Measurements from ENCODE around the gene PLEKHA6.

The PLEKHA6 gene

DNA sequence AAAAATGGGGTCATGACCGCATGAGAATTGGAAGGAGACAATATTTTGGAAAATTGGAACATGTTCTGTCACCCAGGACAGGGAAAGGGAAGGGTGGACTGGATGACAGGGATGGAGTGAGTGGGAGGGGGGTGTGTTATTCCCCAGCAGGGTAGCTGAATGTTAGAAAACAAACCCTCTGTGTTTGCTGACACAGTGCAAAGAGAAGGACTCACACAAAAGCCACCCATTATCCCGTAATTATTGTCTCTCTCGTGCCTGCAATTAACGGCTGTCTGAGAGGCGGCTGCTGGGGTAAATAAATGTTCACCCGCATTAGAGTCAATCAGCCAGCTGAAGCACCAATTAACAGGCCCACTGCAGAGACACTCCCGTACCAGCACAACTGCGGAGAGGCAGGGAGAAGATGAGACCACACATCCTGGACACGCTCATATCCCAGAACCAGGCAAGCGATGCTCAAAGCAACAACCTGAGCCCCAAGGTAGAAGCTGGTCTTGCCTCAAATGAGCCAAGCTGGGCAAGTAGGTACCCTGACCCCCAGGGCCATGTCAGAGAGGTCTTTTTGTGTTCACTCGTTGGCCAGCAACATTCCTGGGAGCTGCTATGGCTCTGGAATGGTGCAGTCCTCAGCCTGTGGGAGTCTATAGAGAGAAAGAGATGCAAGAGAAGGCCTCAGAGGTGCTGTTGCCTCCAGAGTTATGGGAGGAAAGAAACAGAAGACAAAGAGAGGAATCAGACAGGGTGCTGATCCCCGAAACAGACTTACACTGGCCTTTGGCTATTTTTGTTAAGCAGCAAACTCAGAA is 19.4 kb downstream of the PLEKHA6 start:
- Histone ChIP-seq H4K20me1 (no peaks in the 10 kb centered on the region), H3K27me3 (no peaks in the 10 kb centered on the region), H3K4me1 (peaks cover 3% of the 10 kb centered on the region; the same call in 1 of the 2 replicates), H3K27ac (no peak overlapping the region), H3K36me3 (no peaks in the 10 kb centered on the region), H3K4me2 (no peak overlapping the region), H3K9ac (no peak overlapping the region), H3K4me3 (no peak overlapping the region), H3K9me3 (no peaks in the 10 kb centered on the region)
- TF ChIP-seq Cebpa-rat (IDR thresholded peaks at IDR 0.05) = no peak

GRCh38 chr1:204339541-204339940 is 20.2 kb downstream of the PLEKHA6 start:
- no peaks in the 10 kb centered on the region for H3K9me3 ChIP-seq
- TF ChIP-seq Cebpa-rat (IDR thresholded peaks at IDR 0.05) = no peak
- H3K4me3 ChIP-seq = no peak overlapping the region
- H3K4me2 ChIP-seq = no peak overlapping the region
- H3K27ac ChIP-seq = no peak overlapping the region
- H3K9ac ChIP-seq = no peak overlapping the region
- H3K27me3 ChIP-seq = no peaks in the 10 kb centered on the region
- no peaks in the 10 kb centered on the region for H4K20me1 ChIP-seq
- H3K4me1 ChIP-seq = no peaks in the 10 kb centered on the region
- no peaks in the 10 kb centered on the region for H3K36me3 ChIP-seq

GRCh38 chr1:204338997-204339396 is 20.7 kb downstream of the PLEKHA6 start:
- TF ChIP-seq Cebpa-rat (IDR thresholded peaks at IDR 0.05) = no peak
- Histone ChIP-seq H3K36me3 (no peaks in the 10 kb centered on the region), H3K4me1 (no peaks in the 10 kb centered on the region), H3K27me3 (no peaks in the 10 kb centered on the region), H3K9me3 (no peaks in the 10 kb centered on the region), H4K20me1 (no peaks in the 10 kb centered on the region), H3K4me3 (no peak overlapping the region), H3K27ac (no peak overlapping the region), H3K9ac (no peak overlapping the region), H3K4me2 (no peak overlapping the region)

DNA sequence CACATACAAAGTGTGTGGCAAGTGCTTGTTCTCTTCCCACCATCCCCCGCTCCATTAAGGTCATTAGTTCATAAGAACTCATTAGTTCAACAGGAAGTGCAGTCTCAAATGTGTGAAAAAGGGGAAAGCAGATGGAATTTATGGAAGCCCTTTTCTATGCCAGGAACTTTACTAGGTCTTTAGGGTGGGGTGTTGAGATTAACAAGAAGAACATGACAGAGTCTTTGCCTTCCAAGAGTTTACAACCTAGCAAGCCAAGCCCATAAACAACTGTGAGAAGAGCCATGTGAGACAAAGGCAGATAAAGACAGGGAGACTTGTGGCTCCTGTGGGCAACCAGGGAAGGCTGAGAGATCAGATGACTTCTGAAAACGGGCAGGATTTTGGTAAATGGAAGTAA is 21.4 kb downstream of the PLEKHA6 start:
- Histone ChIP-seq H3K27me3 (no peaks in the 10 kb centered on the region), H3K27ac (no peak overlapping the region), H3K4me3 (no peak overlapping the region), H3K4me1 (no peaks in the 10 kb centered on the region), H3K36me3 (no peaks in the 10 kb centered on the region), H4K20me1 (no peaks in the 10 kb centered on the region), H3K4me2 (no peak overlapping the region), H3K9me3 (no peaks in the 10 kb centered on the region), H3K9ac (no peak overlapping the region)
- no peak for TF ChIP-seq Cebpa-rat (IDR thresholded peaks at IDR 0.05)

DNA sequence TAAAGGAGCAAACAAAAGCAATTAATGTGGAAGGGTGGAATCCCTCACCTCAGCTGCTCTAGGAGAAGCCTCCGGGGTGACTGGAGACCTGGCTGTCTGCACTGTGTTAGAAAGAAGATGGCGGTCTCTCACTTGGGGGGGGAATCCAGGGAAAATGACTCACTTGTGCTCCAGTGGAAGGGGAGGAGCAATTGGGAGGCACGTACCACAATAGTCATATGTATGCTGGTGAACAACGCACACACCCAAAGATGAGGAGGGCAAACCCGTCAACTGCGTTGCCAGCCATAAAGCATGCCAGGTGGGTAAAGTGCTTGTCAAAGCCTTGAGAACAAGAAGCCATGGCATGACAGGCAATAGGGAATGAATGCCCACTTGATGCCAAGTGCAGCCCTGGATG is 22.1 kb downstream of the PLEKHA6 start:
- no peaks in the 10 kb centered on the region for H4K20me1 ChIP-seq
- no peak overlapping the region for H3K9ac ChIP-seq
- H3K4me3 ChIP-seq = no peak overlapping the region
- no peaks in the 10 kb centered on the region for H3K27me3 ChIP-seq
- TF ChIP-seq Cebpa-rat (IDR thresholded peaks at IDR 0.05) = no peak
- no peaks in the 10 kb centered on the region for H3K9me3 ChIP-seq
- no peaks in the 10 kb centered on the region for H3K4me1 ChIP-seq
- no peak overlapping the region for H3K4me2 ChIP-seq
- H3K36me3 ChIP-seq = no peaks in the 10 kb centered on the region
- H3K27ac ChIP-seq = no peak overlapping the region

GRCh38 chr1:204337036-204337429 is 22.7 kb downstream of the PLEKHA6 start:
- no peaks in the 10 kb centered on the region for H4K20me1 ChIP-seq
- H3K9ac ChIP-seq = no peak overlapping the region
- H3K4me3 ChIP-seq = no peak overlapping the region
- H3K27ac ChIP-seq = no peak overlapping the region
- H3K36me3 ChIP-seq = no peaks in the 10 kb centered on the region
- H3K27me3 ChIP-seq = no peaks in the 10 kb centered on the region
- TF ChIP-seq Cebpa-rat (IDR thresholded peaks at IDR 0.05) = no peak
- no peaks in the 10 kb centered on the region for H3K4me1 ChIP-seq
- H3K9me3 ChIP-seq = no peaks in the 10 kb centered on the region
- H3K4me2 ChIP-seq = no peak overlapping the region

GRCh38 chr1:204336421-204337035 is 23.2 kb downstream of the PLEKHA6 start:
- no peak for TF ChIP-seq Cebpa-rat (IDR thresholded peaks at IDR 0.05)
- Histone ChIP-seq H3K4me1 (no peaks in the 10 kb centered on the region), H3K36me3 (no peaks in the 10 kb centered on the region), H3K9me3 (no peaks in the 10 kb centered on the region), H3K27me3 (no peaks in the 10 kb centered on the region), H4K20me1 (no peaks in the 10 kb centered on the region), H3K4me3 (no peak overlapping the region), H3K27ac (no peak overlapping the region), H3K9ac (no peak overlapping the region), H3K4me2 (no peak overlapping the region)

GRCh38 chr1:204335533-204335932 is 24.2 kb downstream of the PLEKHA6 start:
- TF ChIP-seq Cebpa-rat (IDR thresholded peaks at IDR 0.05) = no peak
- H3K4me3 ChIP-seq = no peak overlapping the region
- no peaks in the 10 kb centered on the region for H3K36me3 ChIP-seq
- no peak overlapping the region for H3K27ac ChIP-seq
- no peaks in the 10 kb centered on the region for H4K20me1 ChIP-seq
- no peaks in the 10 kb centered on the region for H3K27me3 ChIP-seq
- no peak overlapping the region for H3K4me2 ChIP-seq
- no peaks in the 10 kb centered on the region for H3K9me3 ChIP-seq
- no peak overlapping the region for H3K9ac ChIP-seq
- H3K4me1 ChIP-seq = no peaks in the 10 kb centered on the region

DNA sequence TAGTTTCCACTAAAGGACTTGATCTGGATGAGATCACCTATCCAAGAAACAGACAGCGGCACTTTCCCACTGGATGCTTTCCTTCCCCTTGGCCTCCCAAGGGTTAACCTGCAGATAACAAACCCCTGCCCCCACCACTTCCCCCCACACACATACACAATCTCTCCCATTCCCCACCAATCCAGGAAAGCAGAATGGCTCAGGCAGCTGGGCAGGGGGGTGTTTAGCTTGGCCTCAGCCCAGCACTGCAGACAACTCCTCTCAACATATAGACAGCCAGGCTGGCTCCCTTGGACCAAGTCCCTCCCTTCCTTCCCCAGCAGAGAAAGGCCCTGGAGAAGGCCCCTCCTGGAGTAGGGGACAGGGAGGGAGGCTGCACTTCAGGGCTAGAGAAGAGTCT is 24.6 kb downstream of the PLEKHA6 start:
- Histone ChIP-seq H3K36me3 (no peaks in the 10 kb centered on the region), H3K4me3 (no peak overlapping the region), H3K9me3 (no peaks in the 10 kb centered on the region), H3K4me2 (no peak overlapping the region), H4K20me1 (no peaks in the 10 kb centered on the region), H3K9ac (no peak overlapping the region), H3K27me3 (no peaks in the 10 kb centered on the region), H3K4me1 (no peaks in the 10 kb centered on the region), H3K27ac (no peak overlapping the region)
- no peak for TF ChIP-seq Cebpa-rat (IDR thresholded peaks at IDR 0.05)

- no peak overlapping the region for H3K4me3 ChIP-seq
- H3K9ac ChIP-seq = no peak overlapping the region
- H3K36me3 ChIP-seq = no peaks in the 10 kb centered on the region
- H3K4me1 ChIP-seq = no peaks in the 10 kb centered on the region
- H3K9me3 ChIP-seq = no peaks in the 10 kb centered on the region
- no peak overlapping the region for H3K27ac ChIP-seq
- TF ChIP-seq Cebpa-rat (IDR thresholded peaks at IDR 0.05) = no peak
- H3K4me2 ChIP-seq = no peak overlapping the region
- no peaks in the 10 kb centered on the region for H3K27me3 ChIP-seq
- H4K20me1 ChIP-seq = no peaks in the 10 kb centered on the region
Observed at GRCh38 chr1:204334455-204334854, 25.3 kb downstream of the PLEKHA6 start.

All from BLaER1 (cell line).